Left hindlimb (tissue), 1 donor: ENCODE data around the gene NPS.

ENCODE experiments used
- DNase-seq: peaks from one replicate; pipeline ENCODE4 v3.0.0-alpha.2; 2018

NPS gene

DNA sequence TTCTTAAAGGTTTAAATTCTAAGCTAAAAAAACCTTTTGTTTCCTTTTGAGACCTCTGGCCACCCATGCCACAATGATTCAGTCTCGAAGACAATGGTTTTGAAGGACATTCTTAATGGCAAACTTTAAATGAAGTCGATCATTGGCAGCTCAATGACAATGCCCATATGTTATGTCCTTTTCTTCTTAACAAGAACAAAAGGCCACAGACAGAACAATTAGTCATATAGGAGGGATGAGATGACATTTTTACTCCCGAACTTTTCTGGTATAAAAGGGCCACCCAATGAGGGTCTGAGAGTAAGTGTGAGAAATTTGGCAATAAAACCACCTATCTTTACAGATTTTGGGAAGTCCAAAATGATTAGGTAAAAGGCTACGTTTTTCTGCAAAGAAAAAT lies at the start of gene NPS:
TSS of gene NPS (plus strand) at position 301 of the 400 bp plus-strand sequence. CDS start at position 361, 60 bp downstream.
- no peak for DNase-seq

- no peak for DNase-seq
Measured at GRCh38 chr10:127500127-127500526, 49.0 kb upstream of the NPS start.

DNA sequence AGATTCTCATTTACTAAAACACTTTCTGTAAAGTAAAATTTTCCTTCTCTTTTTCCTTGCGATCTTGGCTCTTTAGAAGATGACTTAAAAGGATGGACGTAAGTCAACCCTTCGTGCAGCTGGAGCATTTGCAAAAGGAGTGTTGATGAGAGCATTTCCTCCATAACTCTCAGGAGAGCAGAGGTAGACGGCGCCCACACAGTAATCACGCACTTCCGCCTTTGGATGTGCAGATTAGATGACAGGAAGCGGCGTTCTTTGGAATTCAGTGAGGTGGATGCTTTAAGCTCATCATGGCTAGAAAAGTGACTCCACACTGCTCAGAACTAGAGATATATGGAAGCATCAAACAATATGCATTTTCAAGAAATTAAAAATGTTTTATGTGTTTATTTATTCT lies 43.0 kb upstream of the NPS start:
- no peak for DNase-seq

DNA sequence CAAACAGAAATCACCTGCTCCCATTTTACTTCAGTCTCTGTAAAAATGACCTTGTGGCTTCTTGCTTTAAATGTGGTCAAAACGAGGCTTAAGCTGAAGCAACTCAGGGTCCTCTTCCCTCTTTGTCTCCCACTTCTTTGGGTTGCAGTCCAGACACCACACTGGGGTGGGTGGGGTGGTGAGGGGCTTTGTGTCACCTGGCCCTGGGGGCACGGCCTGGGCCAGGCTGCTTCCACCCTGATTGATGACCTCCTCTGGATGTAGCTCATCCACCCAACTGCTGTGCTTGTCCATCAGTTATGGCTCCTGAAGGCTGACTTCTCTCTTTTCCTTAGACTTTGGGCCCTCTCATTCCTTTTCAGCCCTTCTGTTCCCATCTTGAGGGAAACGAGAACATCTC lies 26.8 kb upstream of the NPS start:
- DNase-seq, result no peak

DNA sequence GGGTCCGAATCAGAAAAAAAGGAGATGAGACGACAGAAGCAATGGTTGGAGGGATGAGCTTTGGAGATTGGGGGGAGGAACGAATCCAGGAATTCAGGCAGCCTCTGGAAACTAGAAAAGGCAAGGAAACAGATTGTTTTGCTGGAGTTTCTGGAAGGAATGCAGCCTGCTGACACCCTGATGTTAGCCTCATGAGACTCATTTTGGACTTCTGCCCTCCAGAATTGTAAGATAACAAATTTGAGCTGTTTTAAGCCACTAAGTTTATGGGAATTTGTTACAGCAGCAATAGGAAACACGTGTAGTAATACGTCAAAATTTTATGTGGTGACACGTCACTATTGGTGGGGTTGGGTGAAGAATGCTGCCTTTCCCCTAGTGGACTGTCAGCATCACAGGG lies 25.6 kb upstream of the NPS start:
- DNase-seq, result no peak

DNA sequence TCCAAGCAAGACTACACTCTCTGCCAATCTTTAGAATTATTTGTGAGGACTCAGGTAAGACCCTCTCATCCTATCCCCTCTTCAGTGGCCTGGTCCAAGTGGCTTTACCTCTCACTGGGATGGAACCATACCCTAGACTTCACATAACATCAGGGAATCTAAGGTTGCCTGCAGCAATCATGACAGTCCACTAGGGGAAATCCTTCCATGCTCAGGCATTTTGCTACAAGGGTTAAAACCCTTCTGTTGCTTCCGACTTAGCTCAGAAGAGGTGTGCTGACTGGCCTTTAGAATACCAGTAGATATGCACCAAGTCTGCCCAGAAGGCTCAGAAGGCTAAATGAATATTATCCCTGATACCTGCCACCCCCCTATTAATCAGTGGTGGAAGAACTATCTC lies 24.9 kb upstream of the NPS start:
- no peak for DNase-seq

DNA sequence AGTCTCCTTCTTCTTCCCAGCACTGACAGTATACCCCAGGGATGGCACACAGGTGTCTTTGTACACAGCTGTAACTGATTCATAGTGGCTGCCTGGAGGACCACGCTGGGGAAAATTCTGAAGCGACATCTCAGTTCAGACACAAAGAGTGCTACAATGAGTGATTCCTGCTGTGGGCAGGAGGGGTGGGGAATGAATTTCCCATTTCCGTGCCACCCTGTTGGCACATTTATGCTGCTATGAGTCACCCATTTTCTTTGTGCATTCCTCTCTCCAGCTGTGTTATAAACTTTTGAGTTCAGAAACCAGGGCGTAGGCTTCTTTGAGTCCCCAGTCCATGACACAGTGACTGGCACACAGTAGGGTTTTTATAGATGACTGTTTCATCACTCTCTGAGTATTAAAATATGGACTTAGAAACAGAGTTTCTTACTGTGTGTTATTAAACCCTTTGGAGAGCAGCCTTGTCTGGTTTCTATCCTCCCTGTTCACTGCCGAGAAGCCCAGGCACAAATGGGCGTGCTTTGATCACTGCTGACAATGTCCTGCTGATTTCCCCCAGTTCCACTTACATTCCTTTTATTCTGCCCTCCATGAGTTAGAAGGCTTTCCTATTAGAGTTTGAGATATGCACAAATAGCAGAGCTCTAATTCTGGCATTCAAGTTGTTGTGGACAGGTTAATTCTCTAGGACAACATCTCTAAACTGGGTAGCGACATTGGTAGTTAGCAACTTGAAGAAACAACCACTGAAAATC lies 24.0 kb upstream of the NPS start:
- DNase-seq, result no peak

DNA sequence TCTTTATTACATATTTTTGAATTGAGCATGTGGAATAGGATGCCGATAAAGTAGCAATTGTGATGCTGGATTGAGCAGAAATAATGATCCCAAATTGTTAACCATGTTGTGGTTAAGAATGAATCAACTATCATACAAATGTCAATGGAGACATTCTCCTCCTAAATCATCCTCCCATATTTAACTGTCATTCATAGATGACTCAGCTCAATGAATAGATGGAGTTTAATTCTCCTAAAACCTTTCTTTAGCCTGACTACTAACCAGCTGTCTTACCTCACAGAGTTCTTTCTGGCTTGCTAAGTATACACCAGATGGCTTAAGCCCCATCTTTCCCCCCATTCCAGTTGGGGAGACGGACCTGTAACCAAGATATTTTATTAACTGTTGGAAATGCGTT lies 23.4 kb upstream of the NPS start:
- no peak for DNase-seq

GRCh38 chr10:127526161-127526560 lies 22.9 kb upstream of the NPS start:
- DNase-seq, result no peak

- DNase-seq, result no peak
Measured at GRCh38 chr10:127527320-127527719, 21.8 kb upstream of the NPS start.

DNA sequence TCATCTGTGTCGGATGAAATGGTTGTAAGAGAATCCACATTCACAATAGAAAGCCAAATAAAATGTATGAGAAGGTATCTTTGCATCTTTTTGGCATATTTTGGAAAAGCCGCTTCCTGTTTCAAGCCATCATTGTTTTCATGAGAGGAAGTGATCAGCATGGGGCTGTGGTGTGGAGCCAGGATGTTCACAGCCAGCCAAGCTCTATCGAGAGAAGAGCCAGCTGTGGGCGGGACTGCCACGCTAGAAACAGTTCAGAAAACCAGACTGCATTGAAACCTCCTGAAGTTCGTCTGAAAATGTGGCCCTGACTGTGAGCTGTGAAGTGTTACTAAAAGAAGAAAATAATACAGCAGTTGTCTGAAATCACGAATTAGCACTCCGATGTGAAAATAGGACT lies 21.2 kb upstream of the NPS start:
- no peak for DNase-seq

DNA sequence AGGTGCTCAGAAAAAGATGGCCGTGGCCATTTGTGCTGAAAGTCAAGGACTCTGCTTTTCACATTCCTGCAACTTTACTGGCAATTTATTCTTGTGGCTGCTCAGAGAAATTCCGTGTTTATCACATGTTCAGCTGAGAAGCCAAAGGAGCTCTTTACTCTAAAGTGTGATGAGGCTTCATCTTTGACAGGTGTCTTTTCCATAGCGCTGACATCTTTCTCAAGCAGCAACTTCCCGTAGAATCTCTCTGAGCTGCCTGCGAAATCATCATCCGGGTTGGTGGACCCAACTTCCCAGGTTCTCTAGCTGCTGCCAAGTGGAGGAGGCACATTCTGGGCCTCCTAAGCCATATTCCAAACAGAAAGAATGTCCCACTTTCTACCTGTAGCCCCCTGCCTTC lies 16.9 kb upstream of the NPS start:
- DNase-seq, result no peak

DNA sequence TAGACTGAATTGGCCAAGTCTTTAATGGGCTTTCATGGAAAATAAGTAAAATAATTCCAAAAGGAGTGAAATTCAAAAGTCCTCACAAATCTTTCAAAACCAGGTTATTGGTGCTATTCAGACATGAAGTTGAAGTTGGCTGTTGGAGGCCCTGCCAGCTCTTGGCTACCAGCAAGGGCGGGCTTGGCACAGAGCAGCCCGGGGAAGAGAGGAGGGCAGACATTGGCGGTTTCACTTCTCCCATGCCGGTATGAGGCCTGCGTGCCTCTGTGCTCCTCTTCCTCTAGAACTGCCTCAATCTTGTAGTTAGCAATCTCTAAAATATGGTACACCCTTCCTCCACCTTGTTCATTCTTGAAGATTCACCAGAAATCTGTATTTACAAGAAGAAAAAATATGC lies 16.4 kb upstream of the NPS start:
- DNase-seq, result no peak

- DNase-seq, result no peak
Measured at GRCh38 chr10:127534074-127534473, 15.0 kb upstream of the NPS start.

- DNase-seq, result no peak
Measured at GRCh38 chr10:127534496-127534895, 14.6 kb upstream of the NPS start.

- DNase-seq, result no peak
Measured at GRCh38 chr10:127535802-127536515, 13.2 kb upstream of the NPS start.

DNA sequence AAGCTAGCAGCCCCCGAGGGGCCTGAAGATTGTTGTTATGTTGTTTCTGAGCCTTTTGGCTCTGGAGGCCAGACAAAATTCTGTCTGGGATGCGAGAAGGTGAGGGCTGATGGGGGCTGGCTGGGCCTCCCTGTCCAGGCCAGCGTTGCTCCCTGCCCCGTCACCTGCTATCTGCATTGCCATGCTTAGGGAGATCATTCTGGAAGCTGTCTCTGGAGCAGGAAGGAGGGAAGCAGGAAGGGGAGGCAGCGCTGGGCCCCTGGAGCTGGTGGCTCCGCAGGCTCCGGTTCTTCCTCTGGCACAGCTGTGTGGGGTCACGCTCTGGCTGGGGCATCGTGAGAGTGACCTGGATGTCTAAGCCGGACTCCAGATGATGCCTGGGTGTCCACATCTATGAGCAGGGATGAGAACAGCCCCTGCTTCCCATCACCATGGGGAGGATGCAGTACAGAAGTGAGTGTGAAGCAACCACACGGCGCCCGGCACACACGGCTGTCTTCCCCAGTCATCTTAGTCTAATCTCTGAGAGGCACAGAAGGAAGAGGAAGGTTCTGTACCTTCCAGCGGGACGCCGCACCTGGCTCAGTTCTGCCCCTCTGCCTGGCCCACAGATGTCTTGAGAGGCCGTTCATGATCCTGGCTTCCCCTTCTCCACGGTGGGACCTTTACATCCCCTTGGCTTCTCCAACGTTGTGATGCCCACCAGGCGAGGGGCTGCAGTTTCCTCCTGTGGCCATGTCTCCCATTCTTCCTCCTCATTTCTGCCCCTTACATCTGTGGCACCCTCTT lies 11.9 kb upstream of the NPS start:
- DNase-seq, result no peak

DNA sequence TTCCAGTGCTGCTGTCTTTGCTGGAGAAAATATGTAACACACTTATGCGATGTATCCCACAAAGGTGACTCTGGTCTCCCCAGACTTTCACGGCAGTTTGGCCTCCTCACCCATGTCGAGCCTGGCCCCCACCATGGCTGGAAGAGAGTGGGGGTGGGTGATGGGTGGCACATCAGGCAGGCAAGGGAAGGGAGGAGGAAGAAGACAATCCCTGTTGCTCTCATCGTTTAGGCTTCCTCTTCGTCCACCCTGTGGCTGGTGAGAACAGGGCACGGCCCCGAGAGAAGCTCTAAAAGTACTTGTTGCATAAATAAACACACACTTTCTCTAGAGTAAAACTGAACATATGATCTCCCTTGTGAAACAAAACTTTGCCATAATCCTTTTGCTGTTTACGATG lies 11.2 kb upstream of the NPS start:
- no peak for DNase-seq

GRCh38 chr10:127548022-127548421 lies 1.1 kb upstream of the NPS start:
- DNase-seq, result no peak

DNA sequence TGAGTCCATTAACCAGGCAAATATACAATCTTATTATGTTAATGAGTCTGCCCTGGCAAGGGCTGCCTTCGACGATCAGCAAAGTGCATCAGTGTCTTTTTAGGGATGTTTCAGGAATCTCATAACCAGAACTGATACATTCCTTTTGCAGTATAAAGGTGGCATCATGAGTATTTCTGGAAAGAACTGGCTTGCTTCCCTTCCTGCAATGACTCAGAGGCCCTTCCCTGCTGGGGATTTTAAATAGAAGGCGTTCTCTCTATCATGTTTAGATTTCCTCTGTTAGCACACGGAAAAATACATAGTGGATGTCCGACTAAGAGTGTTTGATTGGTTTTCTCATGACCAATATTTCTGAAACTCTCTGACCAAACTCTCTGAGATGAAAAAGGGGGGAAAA lies 1.8 kb downstream of the NPS start:
- no peak for DNase-seq

- no peak for DNase-seq
Measured at GRCh38 chr10:127552446-127552845, 3.3 kb downstream of the NPS start.

GRCh38 chr10:127553417-127553816 lies 4.3 kb downstream of the NPS start:
- no peak for DNase-seq

GRCh38 chr10:127556916-127557315 lies 7.8 kb downstream of the NPS start:
- DNase-seq, result peak; percentile 72

GRCh38 chr10:127561647-127562046 lies 12.5 kb downstream of the NPS start:
- no peak for DNase-seq
